22Rv1 (cell line): ENCODE data around the gene KCNG2.

Experiments used
- ZFX ChIP-seq: fragments of 450-650 bp; IDR thresholded peaks from 2 replicates; pipeline ENCODE4 v1.6.1; 2017; ENCODE audit warnings: antibody characterized with exemption, borderline replicate concordance
- TF ChIP-seq, protein P1 (sequence below): fragments of 450-650 bp; IDR thresholded peaks from 2 replicates; pipeline ENCODE4 v1.5.1; 2017; ENCODE audit warnings: mild to moderate bottlenecking

DNA sequence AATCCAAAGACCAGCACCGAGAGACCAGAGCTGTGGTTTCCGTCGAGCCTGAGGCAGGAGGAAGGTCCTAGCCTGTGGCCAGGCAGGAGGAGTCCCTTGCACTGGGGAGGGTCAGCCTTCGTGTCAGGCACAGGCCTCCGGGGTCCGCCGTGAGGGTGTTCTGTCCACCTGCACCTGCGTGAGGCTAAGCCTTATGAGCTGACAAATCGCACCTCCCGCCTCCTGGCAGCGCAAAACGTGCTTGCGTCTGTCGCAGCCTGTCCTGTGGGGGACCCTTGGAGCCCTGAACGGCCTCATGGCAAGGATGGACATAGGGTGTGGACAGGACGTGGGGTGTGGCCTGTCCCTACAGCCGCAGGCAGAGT, 73.3 kb downstream of the KCNG2 start:
- TF ChIP-seq, protein P1, sequence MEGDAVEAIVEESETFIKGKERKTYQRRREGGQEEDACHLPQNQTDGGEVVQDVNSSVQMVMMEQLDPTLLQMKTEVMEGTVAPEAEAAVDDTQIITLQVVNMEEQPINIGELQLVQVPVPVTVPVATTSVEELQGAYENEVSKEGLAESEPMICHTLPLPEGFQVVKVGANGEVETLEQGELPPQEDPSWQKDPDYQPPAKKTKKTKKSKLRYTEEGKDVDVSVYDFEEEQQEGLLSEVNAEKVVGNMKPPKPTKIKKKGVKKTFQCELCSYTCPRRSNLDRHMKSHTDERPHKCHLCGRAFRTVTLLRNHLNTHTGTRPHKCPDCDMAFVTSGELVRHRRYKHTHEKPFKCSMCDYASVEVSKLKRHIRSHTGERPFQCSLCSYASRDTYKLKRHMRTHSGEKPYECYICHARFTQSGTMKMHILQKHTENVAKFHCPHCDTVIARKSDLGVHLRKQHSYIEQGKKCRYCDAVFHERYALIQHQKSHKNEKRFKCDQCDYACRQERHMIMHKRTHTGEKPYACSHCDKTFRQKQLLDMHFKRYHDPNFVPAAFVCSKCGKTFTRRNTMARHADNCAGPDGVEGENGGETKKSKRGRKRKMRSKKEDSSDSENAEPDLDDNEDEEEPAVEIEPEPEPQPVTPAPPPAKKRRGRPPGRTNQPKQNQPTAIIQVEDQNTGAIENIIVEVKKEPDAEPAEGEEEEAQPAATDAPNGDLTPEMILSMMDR: no peak
- TF ChIP-seq ZFX: no peak
